Subcutaneous adipose tissue (tissue), 4 donors: ENCODE results near the gene MGRN1. TPM values are rescaled to one million over a fixed set of nuclear protein-coding genes. Genes with fewer than 3 reads are reported as not detected.

Experiments
- total RNA-seq, 4 donors: library from RNA; depleted of rRNA; stranded (reverse); fragments of >200 nt; gene quantifications; one replicate each; pipeline ENCODE4 v1.1.0, GENCODE V29; 2016
- TF ChIP-seq, protein P1 (sequence below): fragments of 450-650 bp; IDR thresholded peaks from one replicate; pipeline ENCODE4 v1.5.1; 2016; ENCODE audit warnings: low read depth, mild to moderate bottlenecking, control low read depth, antibody characterized with exemption, moderate library complexity

Gene MGRN1
- total RNA-seq, 4 donors from 2014 or later, result 21.2 to 44.5 (median 25.2) TPM

DNA sequence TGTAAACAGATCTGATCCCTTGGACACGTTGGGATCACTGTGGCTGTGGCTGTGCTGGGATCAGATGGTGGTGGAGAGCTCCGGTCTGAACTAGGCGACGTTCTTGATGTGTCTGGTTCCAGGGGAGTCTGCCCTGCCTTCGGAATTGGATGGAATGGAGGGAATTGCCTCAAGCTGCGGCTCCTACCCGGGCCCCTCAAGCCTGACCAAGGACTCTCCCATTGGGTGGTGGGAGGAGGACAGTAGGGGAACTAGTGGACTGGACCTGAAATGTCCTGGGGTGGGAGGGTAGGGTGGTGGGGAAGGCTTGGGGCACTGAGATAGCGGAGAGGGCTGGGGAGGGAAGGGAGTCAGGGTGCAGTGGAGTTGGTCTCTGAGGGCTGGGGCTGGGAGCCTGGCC is 6.7 kb upstream of the MGRN1 start:
- TF ChIP-seq, protein P1, sequence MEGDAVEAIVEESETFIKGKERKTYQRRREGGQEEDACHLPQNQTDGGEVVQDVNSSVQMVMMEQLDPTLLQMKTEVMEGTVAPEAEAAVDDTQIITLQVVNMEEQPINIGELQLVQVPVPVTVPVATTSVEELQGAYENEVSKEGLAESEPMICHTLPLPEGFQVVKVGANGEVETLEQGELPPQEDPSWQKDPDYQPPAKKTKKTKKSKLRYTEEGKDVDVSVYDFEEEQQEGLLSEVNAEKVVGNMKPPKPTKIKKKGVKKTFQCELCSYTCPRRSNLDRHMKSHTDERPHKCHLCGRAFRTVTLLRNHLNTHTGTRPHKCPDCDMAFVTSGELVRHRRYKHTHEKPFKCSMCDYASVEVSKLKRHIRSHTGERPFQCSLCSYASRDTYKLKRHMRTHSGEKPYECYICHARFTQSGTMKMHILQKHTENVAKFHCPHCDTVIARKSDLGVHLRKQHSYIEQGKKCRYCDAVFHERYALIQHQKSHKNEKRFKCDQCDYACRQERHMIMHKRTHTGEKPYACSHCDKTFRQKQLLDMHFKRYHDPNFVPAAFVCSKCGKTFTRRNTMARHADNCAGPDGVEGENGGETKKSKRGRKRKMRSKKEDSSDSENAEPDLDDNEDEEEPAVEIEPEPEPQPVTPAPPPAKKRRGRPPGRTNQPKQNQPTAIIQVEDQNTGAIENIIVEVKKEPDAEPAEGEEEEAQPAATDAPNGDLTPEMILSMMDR, result no peak

DNA sequence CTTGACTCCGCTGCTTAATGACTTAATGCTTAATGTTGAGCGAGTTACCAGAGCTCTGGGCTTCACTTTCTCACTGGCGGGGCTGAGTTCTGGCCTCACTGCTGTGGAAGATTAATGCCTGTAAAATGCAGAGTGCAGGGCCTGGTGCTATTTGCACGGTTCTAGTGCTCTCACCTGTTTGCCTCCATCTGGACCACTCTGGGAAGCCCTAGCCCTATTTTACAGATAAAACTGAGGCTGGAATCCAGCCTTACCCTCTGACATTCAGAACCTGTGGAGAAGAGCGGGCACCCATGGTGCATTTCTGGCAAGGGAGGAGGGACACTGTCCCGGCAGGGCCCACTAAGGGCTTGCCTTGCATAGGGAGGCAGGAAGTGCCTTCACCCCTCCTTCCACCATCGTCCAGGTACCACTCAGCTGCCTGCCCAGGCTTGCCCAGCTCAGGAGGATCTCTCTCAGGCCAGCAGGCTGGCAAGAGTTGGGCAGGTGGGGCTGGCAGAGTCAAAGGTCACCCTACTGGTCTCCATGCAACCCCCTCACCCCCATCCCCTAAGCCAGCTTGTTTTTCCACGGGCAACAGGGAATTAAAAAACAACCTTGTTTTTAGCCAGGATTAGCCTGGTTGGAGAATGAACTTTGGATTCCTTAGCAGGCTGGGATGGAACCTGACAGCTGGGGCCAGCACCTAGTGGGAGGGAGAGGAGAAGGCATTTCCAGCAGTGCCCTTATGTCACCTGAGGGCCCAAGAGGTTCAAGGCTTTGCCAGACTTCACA is 5.8 kb upstream of the MGRN1 start:
- TF ChIP-seq, protein P1, result no peak

DNA sequence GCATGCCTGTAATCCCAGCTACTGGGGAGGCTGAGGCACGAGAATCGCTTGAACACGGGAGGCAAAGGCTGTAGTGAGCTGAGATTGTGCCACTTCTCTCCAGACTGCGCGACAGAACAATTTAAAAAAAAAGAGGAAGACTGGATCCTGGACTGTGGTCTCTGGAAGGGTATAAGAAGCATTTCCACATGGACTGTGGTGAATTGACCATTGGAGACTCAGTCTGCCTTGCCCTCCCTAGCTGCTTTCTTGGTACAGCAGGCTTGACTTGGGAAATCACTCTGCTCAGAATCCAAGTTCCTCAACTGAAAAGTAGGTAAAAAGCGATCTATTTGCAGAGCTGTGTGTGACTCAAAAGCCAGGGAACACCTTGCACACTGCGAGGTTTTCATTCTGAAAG is 1.0 kb upstream of the MGRN1 start:
- TF ChIP-seq, protein P1, result no peak

DNA sequence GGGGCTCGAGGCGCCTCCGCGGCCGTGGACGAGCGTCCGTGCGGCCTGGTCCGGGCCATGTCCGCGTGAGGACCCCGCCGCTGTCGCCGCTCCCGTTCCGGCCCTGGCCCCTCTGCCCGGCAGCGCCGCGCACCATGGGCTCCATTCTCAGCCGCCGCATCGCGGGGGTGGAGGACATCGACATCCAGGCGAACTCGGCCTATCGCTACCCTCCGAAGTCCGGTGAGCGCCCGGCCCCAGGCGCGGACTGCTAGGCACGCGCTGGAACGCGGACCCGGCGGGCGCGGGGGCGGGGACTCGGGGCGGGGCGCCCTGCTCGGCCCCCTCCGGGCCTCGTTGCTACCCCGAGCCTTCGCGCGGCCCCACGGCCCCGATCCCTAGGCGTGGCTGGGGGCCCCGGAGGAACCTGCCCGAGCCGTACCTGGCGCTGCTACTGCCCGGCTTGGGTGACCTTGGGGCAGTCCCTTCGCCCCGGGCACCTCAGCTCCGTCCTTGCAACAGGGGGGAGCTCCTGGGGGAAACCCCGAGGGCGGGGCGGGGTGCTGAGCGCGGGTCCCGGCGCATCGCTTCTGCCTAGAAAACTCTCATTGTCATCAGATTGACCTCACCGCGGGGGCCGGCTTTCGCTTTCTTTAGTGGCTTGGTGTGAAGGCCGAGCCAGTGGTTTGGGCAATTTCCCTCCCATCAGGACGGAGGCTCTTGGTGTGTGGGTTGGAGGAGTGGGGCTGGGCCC is 367 bp downstream of the MGRN1 start:
- TF ChIP-seq, protein P1, result no peak

DNA sequence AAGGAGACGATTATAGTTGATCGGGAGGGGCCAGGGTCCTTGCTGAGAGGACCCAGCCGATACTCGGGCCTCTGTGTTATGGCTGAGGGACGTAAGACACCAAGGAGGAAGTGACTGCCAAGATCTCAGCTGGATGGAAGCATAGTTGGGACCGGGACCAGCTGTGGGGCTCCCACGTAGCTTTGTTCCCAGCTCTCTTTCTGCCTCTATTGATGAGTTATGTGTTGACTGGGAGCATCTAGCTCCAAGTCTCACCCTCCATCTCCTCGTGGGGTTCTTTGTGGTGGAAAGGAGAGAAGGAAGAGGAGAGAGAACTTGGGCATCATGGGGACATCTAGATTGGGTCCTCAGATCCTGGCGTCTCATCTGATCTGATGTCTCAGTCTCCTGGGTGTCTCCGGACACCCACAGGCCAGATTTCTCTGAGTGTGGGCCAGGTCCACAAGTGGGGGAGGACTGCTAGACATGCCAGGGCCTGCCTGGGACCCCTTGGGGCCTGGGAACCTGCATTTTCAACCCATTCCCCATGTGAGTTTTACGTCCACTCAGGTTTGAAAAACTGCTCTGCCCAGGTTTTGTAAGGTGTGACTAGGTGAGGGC is 1.0 kb downstream of the MGRN1 start:
- TF ChIP-seq, protein P1, result no peak

DNA sequence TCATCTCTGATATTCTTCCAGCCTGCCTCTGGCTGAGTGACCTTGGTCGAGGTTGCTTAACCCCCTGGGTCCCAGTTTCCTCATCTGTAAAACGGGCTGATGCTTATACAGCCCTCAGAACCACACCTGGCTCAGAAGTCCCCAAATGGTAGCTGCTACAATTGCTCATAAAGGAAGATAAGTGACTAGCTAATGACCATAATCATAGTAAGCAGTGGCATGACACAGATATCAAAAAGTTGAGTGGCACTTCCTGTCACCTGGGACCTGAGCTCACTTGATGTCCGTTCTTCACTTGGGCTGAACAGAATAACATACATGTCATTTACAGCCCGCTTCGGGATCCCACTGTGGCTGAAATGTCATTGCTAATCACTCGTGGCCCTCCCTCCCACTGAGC is 1.8 kb downstream of the MGRN1 start:
- TF ChIP-seq, protein P1, result no peak

DNA sequence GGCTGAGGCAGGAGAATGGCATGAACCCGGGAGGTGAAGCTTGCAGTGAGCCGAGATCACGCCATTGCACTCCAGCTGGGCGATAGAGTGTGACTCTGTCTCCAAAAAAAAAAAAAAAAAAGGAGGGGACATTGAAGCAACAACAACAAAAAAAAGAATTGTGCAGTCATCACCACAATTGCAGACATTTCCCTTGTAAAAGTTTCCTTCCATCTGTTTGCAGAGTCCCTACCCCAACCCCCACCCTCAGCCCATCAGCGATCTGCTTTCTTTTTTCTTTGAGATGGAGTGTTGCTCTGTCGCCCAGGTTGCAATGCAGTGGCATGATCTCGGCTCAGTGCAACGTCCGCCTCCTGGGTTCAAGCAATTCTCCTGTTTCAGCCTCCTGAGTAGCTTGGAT is 3.7 kb downstream of the MGRN1 start:
- TF ChIP-seq, protein P1, result no peak
